Panc1 (cell line): Measurements from ENCODE around the gene PC.

Source experiments
- POLR2AphosphoS5 ChIP-seq: IDR thresholded peaks from 2 replicates; pipeline ENCODE4 v1.6.1; 2012; ENCODE audit warnings: mild to moderate bottlenecking, low read depth, low read length, moderate library complexity
- SIN3A ChIP-seq: IDR thresholded peaks from 2 replicates; pipeline ENCODE4 v1.6.1; 2012; ENCODE audit warnings: low read depth, mild to moderate bottlenecking, low read length, moderate library complexity, borderline replicate concordance; ENCODE audit not compliant: insufficient read depth
- TCF7L2 ChIP-seq: IDR thresholded peaks from 2 replicates; pipeline ENCODE4 v1.6.1; 2011; ENCODE audit warnings: mild to moderate bottlenecking, low read depth, low read length, inconsistent platforms
- TF ChIP-seq, protein P1 (sequence below): fragments of 450-650 bp; IDR thresholded peaks from 2 replicates; pipeline ENCODE4 v1.5.1; 2017; ENCODE audit warnings: mild to moderate bottlenecking
- TF ChIP-seq, protein P2 (sequence below), 2 experiments: IDR thresholded peaks; 2 replicates each; pipeline ENCODE4 v1.6.1; 2011 to 2012; ENCODE audit warnings: low read depth in 2 of 2, control low read depth in 1 of 2, low read length in 1 of 2, mild to moderate bottlenecking in 1 of 2, moderate library complexity in 1 of 2; ENCODE audit not compliant: insufficient read depth in 1 of 2

DNA sequence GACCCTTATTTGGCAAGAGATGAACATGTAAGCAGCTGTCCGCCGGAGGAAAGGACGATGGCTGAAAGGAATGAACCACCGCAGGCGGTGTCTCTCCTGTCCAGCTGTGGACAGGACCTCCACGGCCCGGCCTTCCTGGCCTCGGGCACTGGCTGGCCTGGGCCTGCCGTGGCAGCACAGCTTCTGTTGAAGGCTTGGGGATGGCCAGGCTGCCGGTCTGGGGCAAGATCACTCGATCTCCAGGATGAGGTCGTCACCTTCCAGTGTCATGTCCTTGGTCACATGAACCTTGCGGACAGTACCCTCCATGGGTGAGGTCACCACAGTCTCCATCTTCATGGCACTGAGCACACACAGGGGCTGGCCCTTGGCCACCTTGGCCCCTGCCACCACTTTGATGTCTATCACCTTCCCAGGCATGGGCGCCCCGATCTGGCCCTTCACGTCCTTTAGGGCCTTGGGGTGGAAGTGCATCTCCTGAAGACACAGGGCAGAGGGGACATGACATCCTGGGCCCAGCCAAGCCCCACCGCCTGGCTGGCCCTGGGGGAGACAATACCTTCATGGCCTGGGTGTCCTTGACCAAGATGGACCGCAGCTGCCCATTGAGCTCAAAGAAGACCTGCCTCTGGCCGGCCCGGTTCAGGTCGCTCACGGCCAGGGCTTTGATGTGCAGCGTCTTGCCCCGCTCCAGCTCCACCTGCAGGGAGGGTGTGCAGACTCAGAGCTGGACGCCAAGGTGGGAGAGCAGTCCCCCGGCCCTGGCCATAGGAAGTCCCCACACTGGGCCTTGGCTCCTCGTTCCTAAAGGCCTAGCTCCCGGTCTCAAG, 109.3 kb downstream of the PC start:
- TF ChIP-seq, protein P1, sequence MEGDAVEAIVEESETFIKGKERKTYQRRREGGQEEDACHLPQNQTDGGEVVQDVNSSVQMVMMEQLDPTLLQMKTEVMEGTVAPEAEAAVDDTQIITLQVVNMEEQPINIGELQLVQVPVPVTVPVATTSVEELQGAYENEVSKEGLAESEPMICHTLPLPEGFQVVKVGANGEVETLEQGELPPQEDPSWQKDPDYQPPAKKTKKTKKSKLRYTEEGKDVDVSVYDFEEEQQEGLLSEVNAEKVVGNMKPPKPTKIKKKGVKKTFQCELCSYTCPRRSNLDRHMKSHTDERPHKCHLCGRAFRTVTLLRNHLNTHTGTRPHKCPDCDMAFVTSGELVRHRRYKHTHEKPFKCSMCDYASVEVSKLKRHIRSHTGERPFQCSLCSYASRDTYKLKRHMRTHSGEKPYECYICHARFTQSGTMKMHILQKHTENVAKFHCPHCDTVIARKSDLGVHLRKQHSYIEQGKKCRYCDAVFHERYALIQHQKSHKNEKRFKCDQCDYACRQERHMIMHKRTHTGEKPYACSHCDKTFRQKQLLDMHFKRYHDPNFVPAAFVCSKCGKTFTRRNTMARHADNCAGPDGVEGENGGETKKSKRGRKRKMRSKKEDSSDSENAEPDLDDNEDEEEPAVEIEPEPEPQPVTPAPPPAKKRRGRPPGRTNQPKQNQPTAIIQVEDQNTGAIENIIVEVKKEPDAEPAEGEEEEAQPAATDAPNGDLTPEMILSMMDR: no peak
- TF ChIP-seq TCF7L2: no peak
- TF ChIP-seq, protein P2, sequence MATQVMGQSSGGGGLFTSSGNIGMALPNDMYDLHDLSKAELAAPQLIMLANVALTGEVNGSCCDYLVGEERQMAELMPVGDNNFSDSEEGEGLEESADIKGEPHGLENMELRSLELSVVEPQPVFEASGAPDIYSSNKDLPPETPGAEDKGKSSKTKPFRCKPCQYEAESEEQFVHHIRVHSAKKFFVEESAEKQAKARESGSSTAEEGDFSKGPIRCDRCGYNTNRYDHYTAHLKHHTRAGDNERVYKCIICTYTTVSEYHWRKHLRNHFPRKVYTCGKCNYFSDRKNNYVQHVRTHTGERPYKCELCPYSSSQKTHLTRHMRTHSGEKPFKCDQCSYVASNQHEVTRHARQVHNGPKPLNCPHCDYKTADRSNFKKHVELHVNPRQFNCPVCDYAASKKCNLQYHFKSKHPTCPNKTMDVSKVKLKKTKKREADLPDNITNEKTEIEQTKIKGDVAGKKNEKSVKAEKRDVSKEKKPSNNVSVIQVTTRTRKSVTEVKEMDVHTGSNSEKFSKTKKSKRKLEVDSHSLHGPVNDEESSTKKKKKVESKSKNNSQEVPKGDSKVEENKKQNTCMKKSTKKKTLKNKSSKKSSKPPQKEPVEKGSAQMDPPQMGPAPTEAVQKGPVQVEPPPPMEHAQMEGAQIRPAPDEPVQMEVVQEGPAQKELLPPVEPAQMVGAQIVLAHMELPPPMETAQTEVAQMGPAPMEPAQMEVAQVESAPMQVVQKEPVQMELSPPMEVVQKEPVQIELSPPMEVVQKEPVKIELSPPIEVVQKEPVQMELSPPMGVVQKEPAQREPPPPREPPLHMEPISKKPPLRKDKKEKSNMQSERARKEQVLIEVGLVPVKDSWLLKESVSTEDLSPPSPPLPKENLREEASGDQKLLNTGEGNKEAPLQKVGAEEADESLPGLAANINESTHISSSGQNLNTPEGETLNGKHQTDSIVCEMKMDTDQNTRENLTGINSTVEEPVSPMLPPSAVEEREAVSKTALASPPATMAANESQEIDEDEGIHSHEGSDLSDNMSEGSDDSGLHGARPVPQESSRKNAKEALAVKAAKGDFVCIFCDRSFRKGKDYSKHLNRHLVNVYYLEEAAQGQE (IDR thresholded peaks at IDR 0.05; ENCODE audit: insufficient read depth in 1 of 2, low read depth in 2 of 2, low read length in 1 of 2): no peak
- TF ChIP-seq POLR2AphosphoS5: no peak
- no peak for TF ChIP-seq SIN3A
